Sigmoid colon (tissue), 4 donors: ENCODE results near the gene DCUN1D2.

Experiments
- CTCF ChIP-seq, 4 experiments: fragments of 450-650 bp in 3 of 4; fragments of 200-600 bp in 1 of 4; IDR thresholded peaks; one replicate each; pipeline ENCODE4 v1.5.1; 2016 to 2019; ENCODE audit warnings: antibody characterized with exemption in 4 of 4, mild to moderate bottlenecking in 3 of 4, moderate library complexity in 2 of 4
- EP300 ChIP-seq, 4 donors: sonication (generic); formaldehyde crosslinking; IDR thresholded peaks; one replicate each; pipeline ENCODE4 v1.6.1; 2017; ENCODE audit warnings: antibody characterized with exemption in 4 of 4
- POLR2A ChIP-seq, 2 donors: fragments of 450-650 bp; IDR thresholded peaks; one replicate each; pipeline ENCODE4 v1.6.1; 2016; ENCODE audit warnings: antibody characterized with exemption in 2 of 2, mild to moderate bottlenecking in 2 of 2, moderate library complexity in 2 of 2

GRCh38 chr13:113498905-113499304 is 8.4 kb upstream of the DCUN1D2 start:
- TF ChIP-seq CTCF (IDR thresholded peaks at IDR 0.05), result no peak
- no peak for TF ChIP-seq POLR2A (IDR thresholded peaks at IDR 0.05)
- no peak for TF ChIP-seq EP300 (IDR thresholded peaks at IDR 0.05)
